ENCODE data around the gene NAMPT. TPM values are rescaled to one million over a fixed set of nuclear protein-coding genes. Genes with fewer than 3 reads are reported as not detected.

Gene NAMPT
- total RNA-seq: 239 and 795 TPM in 2 replicates

GRCh38 chr7:106284714-106285050 is at the start of gene NAMPT:
TSS of gene NAMPT (minus strand) at chr7:106284983. CDS start at chr7:106284884, 99 bp downstream.

Other genes starting within 250 kb of the NAMPT start
- gene SYPL1, start 172.7 kb downstream of the NAMPT start, total RNA-seq: 44.6 and 48.3 TPM in 2 replicates

Measured in cardiac atrium fibroblast (primary cell).